Measurements from ENCODE around the gene EHMT1.
"Not testable (repeated sequence)": the region's sequence is repeated elsewhere in the genome, so short reads cannot be mapped to it uniquely, and the experiment has no call there.

EHMT1 gene

GRCh38 chr9:137797206-137798120 lies 178.7 kb downstream of the EHMT1 start:
- no peak for DNase-seq

- DNase-seq: no peak
These were observed 179.3 kb downstream of the EHMT1 start for GRCh38 chr9:137798142-137798541.

DNA sequence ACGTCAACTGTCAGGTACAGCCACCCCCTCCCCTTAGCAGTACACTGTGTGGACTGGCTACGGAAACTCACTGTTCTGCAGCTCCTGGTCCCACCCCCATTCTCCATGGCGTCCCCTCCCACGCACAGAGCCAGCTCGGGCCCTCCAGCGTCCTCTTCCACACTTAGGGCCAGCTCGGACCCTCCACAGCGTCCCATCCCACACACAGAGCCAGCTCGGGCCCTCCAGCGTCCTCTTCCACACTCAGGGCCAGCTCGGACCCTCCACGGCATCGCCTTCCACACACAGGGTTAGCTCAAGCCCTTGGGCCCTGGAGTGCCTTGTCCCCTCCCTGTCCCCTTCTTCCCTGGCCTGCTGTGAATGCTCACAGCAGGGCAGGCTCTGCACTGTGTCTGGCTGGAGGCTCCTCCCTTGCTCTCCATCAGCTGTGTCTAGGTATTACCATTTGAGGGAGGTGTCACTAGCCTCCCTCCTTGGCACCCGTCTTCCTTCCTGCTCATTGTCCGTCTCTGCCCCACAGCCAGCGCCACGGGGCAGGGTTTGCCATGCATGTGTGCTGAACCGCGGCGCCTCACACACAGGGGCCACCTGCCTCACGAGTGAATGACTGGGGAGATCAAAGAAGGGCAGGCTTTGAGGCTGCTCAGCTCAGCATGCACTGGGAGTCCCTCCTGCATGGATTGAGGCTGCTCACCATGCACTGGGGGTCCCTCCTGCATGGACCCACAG lies 180.3 kb downstream of the EHMT1 start:
- no peak for DNase-seq

GRCh38 chr9:137799630-137799983 lies 180.8 kb downstream of the EHMT1 start:
- no peak for DNase-seq

DNA sequence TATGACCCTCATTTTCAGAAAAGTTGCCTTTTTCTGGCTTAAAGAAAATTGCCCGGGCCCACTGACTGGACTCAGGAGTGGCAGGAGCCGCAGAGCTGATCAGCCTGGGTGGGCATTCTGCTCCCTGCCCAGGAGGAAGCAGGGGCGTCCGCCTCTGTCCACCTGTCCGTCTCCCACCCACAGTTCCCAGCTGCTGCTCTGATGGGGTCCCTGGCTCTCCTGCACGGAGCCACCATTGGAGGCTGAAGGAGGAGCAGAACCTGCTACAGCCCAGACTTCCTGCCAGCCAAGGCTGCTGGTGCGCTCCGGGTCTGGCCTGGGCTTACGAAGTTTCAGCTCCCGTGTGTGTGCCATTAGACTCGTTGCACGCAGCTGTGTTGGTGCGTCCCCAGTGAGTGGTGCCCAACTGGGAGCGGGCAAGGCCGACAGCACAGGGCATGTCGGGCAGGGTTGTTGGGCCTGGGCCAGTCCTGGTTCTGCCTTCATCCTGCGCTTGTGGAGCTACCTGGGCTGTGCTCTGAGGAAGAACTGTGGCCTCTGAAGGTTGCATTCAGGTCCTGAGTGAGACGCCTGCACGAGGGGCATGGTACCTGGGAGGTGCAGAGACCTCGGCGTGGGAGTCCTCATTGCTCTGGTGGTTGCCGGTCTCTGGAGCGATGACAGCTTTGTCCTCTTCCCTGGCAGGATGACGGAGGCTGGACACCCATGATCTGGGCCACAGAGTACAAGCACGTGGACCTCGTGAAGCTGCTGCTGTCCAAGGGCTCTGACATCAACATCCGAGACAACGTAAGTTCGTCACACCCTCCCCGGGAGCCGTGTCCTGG lies 181.6 kb downstream of the EHMT1 start:
- no peak for DNase-seq

DNA sequence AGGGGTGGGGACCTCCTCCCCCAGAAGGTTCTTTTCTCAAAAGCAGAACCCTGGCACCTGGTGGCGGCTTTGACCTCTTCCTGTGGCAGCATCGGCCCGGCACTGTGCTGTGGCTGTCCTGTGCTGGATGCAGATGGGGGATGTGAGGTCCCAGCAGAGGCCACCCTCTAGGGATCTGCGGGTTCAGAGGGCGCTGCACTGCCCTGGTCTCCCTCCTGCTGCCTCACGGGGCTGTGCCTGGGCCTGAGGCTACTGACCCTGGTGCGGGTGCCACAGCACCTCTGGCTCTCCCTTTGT lies 182.2 kb downstream of the EHMT1 start:
- DNase-seq: no peak

- no peak for DNase-seq
These were observed 183.2 kb downstream of the EHMT1 start for GRCh38 chr9:137802021-137802420.

DNA sequence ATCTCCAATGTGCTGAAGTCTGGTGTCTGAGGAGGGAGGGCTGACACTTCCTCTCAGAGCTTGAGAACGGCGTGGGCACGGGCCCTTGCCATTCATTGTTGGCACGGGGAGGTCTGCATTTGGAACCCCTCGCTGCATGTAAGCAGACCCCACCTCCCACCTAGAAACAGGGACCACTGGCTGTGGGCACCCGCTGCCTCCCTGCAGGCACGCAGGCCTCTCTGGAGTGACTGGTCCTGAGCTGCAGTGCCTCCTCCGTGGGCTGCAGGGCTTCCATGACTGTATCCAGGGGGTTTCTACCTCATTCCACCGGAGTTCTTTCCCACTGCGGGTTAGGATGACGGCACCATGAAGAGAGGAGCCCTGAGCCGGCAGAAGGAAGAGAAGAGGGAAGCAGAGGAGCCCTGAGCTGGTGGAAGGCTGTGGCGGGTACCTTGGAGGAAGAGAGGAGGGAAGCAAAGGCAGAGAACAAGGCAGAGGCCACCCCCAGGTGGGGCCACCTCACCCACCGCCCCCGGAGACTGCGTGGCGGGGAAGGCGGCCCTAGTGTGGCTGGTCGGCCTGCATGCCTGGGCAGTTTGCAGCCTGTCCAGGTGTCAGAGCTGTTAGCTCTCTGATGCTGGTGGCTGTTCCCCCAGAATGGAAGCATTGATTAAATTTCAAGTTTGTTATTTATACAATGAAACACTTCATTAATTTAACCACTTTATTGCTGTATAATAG lies 183.9 kb downstream of the EHMT1 start:
- DNase-seq: no peak

DNA sequence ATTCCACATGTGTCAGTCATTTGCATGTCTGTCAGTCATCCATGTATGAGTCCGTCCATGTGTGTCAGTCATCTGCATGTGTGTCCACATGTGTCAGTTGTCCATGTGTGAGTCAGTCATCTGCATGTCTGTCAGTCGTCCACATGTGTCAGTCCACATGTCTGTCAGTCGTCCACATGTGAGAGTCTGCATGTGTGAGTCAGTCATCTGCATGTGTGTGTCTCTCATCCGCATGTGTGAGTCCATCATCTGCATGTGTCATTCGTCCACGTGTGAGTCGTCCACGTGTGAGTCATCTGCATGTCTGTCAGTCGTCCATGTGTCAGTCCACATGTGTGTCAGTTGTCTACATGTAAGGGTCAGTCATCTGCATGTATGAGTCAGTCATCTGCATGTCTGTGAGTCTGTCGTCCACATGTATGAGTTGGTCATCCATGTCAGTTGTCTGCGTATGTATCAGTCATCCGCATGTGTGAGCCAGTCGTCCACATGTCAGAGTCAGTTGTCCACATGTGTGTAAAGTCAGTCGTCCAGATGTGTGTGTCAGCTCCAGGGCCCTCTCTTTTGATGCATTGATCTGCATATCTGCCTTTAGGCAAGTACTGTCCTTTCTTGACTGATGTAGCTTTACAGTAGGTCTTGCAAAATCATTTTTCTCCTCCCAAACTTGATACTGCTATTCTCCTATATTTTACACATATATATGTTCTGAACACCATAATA lies 186.3 kb downstream of the EHMT1 start:
- DNase-seq: no peak

DNA sequence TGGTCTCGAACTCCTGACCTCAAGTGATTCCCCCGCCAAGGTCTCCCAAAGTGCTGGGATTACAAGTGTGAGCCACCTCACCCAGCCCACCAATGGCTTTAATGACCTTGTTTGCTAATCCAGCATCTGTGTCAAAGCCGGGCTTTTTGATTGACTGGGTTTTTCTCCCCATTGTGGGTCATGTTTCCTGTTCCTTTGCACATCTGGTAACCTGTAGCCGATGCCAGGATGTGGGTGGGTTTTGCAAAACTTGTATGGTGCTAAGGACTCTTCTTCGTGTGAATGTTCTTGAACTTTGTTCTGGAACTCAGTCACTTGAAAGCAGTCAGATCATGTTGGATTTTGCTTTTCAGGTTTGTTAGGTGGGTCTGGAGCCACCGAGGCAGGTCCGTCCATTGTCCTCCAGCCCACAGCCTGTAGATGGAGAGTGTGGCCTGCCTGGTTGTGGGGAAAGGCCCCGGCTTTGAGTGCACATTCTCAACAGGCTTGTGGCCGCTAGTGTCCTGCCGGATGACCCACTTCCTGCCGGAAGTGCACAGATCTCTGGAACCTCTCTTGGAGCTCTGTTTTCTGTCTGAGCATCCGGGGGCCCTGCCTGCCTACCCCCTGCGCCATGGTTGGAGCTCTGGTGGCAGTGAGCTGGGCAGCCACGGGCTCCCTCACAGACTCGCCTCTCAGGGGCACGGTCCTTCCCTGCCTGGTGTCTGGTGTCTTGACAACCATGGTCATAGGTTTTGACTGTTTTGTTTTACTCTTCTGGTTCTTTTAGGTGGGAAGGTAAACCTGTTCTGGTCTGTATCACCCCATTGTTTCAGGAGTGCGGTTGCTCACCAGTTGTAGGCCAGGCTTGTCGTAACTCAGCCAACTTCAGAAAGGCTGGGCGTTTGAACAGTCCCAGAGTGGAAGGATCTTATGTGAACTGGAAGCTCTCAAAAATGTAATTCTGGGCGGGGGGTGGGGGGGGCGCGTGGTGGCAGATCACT lies 189.2 kb downstream of the EHMT1 start:
- DNase-seq: no peak

- DNase-seq: no peak
These were observed 190.3 kb downstream of the EHMT1 start for GRCh38 chr9:137809040-137809576.

DNA sequence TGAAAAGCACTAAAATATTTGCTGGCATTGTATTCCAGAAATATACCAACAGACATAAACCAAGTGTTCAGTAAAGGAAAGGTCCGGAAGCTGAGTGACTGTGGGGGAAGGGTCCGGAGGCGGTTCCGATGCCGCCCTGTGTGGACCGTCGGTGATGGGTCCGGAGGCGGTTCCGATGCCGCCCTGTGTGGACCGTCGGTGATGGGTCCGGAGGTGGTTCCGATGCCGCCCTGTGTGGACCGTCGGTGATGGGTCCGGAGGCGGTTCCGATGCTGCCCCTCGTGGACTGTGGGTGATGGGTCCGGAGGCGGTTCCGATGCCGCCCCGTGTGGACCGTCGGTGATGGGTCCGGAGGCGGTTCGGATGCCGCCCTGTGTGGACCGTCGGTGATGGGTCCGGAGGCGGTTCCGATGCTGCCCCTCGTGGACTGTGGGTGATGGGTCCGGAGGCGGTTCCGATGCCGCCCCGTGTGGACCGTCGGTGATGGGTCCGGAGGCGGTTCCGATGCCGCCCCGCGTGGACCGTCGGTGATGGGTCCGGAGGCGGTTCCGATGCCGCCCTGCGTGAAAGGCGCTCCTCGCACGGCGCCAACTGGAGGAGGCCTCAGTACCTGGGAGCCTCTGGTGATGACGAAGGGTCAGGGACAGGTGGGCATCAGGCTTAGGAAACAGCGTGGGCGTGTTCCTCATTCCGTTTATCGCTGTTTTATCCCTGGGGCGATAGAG lies 191.1 kb downstream of the EHMT1 start:
- not testable (repeated sequence) for DNase-seq

- DNase-seq: no peak
These were observed 192.6 kb downstream of the EHMT1 start for GRCh38 chr9:137811283-137811870.

DNA sequence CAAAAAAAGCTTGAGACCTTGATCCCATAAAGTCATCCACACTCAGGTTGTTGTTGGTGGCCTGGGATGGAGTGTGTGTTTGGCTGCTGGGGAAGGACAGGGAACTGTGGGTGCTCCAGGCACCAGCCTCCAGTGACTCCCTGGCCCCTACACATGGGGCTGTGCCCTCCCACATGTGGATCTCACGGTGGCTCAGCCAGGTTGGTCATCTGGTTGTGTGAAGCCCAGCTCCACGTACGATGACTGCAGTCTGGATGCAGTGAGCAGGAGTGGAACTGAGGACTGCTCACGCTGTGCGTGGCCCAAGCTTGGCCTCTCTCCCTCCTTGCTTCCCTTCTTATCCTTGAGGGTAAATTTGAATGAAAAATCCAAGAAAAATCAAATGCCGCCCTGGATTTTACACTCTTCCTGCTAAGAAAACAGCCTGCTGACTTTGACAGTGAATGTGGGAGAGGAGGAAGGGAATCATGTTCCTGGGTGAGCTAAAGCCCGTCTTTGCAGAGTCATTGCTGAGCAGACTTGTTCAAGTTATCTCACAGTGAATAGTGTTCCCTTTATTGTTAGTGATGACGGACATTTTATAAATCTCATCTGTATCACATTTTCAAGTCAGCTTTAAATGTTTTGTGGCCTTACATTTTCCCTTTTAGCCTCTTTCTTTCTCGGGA lies 193.7 kb downstream of the EHMT1 start:
- DNase-seq: no peak

GRCh38 chr9:137813167-137813566 lies 194.4 kb downstream of the EHMT1 start:
- DNase-seq: no peak

- DNase-seq: no peak
These were observed 195.0 kb downstream of the EHMT1 start for GRCh38 chr9:137813651-137814415.

DNA sequence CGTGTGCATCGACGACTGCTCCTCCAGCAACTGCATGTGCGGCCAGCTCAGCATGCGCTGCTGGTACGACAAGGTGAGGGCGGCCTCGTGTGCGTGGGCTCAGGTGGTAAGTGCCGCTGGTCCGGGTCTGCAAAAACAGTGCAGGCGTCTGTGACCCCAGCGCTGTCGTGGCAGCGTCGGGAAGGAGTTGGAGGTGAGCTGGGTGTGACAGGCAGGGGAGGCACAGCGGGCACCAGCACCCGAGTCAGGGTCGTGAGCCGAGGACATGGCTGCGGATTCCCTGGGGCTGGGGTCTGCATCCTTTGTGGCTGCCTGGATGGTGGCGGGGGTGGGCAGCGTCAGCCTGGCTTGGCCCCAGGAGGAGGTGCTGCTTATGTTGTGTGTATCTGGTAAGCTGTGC lies 195.6 kb downstream of the EHMT1 start:
- DNase-seq: no peak

DNA sequence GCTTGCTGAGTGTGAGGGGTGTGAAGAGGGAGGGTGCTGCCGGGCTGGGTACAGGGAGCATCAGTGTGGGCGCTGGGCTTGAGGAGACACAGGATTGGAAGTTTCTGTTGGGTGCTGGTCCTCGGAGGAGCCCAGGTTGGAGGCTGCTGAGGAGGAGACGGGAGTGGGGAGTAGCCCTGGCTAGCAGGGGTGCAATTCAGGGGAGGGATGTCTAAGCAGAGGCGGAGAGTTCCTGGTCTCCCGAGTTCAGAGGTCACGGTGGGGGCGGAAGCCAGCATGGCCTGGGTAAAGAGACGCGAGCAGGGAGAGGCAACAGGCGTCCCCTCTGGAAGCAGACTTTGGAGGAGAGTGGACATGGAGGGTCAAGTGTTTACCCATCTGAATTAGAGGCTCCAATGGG lies 196.0 kb downstream of the EHMT1 start:
- no peak for DNase-seq
